IMR-90 (cell line): ENCODE results near the gene MAML2. TPM values are rescaled to one million over a fixed set of nuclear protein-coding genes. Genes with fewer than 3 reads are reported as not detected.

Experiments used
- ATAC-seq: fragments of 200-7000 bp; cut with Tn5 transposase; 2 replicates; pipeline ENCODE4 v1.9.1; 2020; ENCODE audit warnings: low read depth, mild to moderate bottlenecking, moderate library complexity
- BruUV-seq: library from RNA; stranded (reverse); fragments of 400-500 nt; replicated peaks from 2 replicates; lab custom pipeline; 2021; lab: Mats Ljungman, UMichigan
- CTCF ChIA-PET: fragments of 300-600 bp; formaldehyde crosslinking; extraction: SDS; loops from one replicate; lab custom pipeline; 2021; ENCODE audit warnings: antibody characterized with exemption; lab: Yijun Ruan, JAX
- POLR2A ChIA-PET: fragments of 300-600 bp; sonication (Branson Sonifier 250); formaldehyde crosslinking; loops from one replicate; lab custom pipeline; 2022; ENCODE audit warnings: antibody characterized with exemption; ENCODE audit not compliant: unreplicated experiment; lab: Charles Lee
- DNase-seq: peaks from one replicate; pipeline ENCODE4 v3.0.0; 2013
- H2AFZ ChIP-seq: replicated peaks from 2 replicates; pipeline ENCODE3; 2013; ENCODE audit warnings: low read length, mild to moderate bottlenecking; ENCODE audit not compliant: poor library complexity
- H2AK5ac ChIP-seq: 2 replicates; pipeline ENCODE4 v1.6.1; 2013; ENCODE audit warnings: low read depth, low read length, inconsistent platforms
- H2AK9ac ChIP-seq: replicated peaks from 2 replicates; pipeline ENCODE3; 2013; ENCODE audit warnings: mild to moderate bottlenecking, low read depth, low read length, moderate library complexity; ENCODE audit not compliant: poor library complexity
- H2BK120ac ChIP-seq: 2 replicates; pipeline ENCODE4 v1.6.1; 2013; ENCODE audit warnings: low read depth, low read length, inconsistent platforms
- H2BK15ac ChIP-seq: 3 replicates; pipeline ENCODE4 v1.6.1; 2013; ENCODE audit warnings: low read depth, low read length, inconsistent platforms
- H2BK20ac ChIP-seq: 2 replicates; pipeline ENCODE4 v1.6.1; 2013; ENCODE audit warnings: low read depth, mild to moderate bottlenecking, inconsistent platforms, low read length, moderate library complexity
- H2BK5ac ChIP-seq: 2 replicates; pipeline ENCODE4 v1.6.1; 2013; ENCODE audit warnings: mild to moderate bottlenecking, low read depth, low read length, inconsistent platforms; ENCODE audit not compliant: poor library complexity, severe bottlenecking
- H3K14ac ChIP-seq: replicated peaks from 2 replicates; pipeline ENCODE4 v1.6.1; 2013; ENCODE audit warnings: low read depth, low read length, inconsistent platforms
- H3K18ac ChIP-seq: 2 replicates; pipeline ENCODE4 v1.6.1; 2013; ENCODE audit warnings: low read depth, low read length, control low read depth
- H3K23ac ChIP-seq: 2 replicates; pipeline ENCODE4 v1.6.1; 2013; ENCODE audit warnings: low read depth, low read length, inconsistent platforms
- H3K27ac ChIP-seq: 2 replicates; pipeline ENCODE4 v1.5.1; 2013; ENCODE audit warnings: mild to moderate bottlenecking, control low read depth, low read length; ENCODE audit not compliant: insufficient read depth
- H3K27me3 ChIP-seq: 2 replicates; pipeline ENCODE4 v1.6.1; 2013; ENCODE audit warnings: low read length; ENCODE audit not compliant: control insufficient read depth, insufficient read depth
- H3K36me3 ChIP-seq: 2 replicates; pipeline ENCODE4 v1.6.1; 2013; ENCODE audit warnings: low read length, mixed read lengths; ENCODE audit not compliant: control insufficient read depth, insufficient read depth
- H3K4ac ChIP-seq: 2 replicates; pipeline ENCODE4 v1.6.1; 2013; ENCODE audit warnings: low read depth, low read length, inconsistent platforms
- H3K4me1 ChIP-seq: 2 replicates; pipeline ENCODE4 v1.6.1; 2013; ENCODE audit warnings: low read length, mixed read lengths; ENCODE audit not compliant: control insufficient read depth, insufficient read depth
- H3K4me2 ChIP-seq: 2 replicates; pipeline ENCODE4 v1.6.1; 2013; ENCODE audit warnings: low read depth, mild to moderate bottlenecking, control low read depth, low read length, moderate library complexity
- H3K4me3 ChIP-seq: 2 replicates; pipeline ENCODE4 v1.5.1; 2013; ENCODE audit warnings: low read depth, mild to moderate bottlenecking, control low read depth, low read length, moderate library complexity; ENCODE audit not compliant: insufficient read depth
- H3K56ac ChIP-seq: 2 replicates; pipeline ENCODE4 v1.6.1; 2013; ENCODE audit warnings: low read length, inconsistent platforms; ENCODE audit not compliant: insufficient read depth; ENCODE audit errors: extremely low read depth
- H3K79me1 ChIP-seq, 2 experiments: 2 replicates each; pipeline ENCODE4 v1.6.1; 2013; ENCODE audit warnings: low read length in 2 of 2, inconsistent platforms in 1 of 2, low read depth in 1 of 2
- H3K9ac ChIP-seq: 2 replicates; pipeline ENCODE4 v1.6.1; 2013; ENCODE audit warnings: low read depth, low read length, control low read depth
- H3K9me1 ChIP-seq: 2 replicates; pipeline ENCODE4 v1.6.1; 2013; ENCODE audit warnings: low read length, inconsistent platforms; ENCODE audit not compliant: insufficient read depth
- H3K9me3 ChIP-seq: 2 replicates; pipeline ENCODE4 v1.6.1; 2013; ENCODE audit warnings: low read length; ENCODE audit not compliant: control insufficient read depth, insufficient read depth
- H4K20me1 ChIP-seq: 2 replicates; pipeline ENCODE4 v1.6.1; 2013; ENCODE audit warnings: low read length, inconsistent platforms; ENCODE audit not compliant: insufficient read depth
- H4K5ac ChIP-seq: 2 replicates; pipeline ENCODE4 v1.6.1; 2013; ENCODE audit warnings: mild to moderate bottlenecking, low read depth, low read length, control low read depth
- H4K8ac ChIP-seq, 2 experiments: 2 replicates each; pipeline ENCODE4 v1.6.1; 2013; ENCODE audit warnings: low read depth in 2 of 2, low read length in 2 of 2, control low read depth in 1 of 2, inconsistent platforms in 1 of 2
- H4K91ac ChIP-seq: 2 replicates; pipeline ENCODE4 v1.6.1; 2013; ENCODE audit warnings: low read depth, low read length, inconsistent platforms; ENCODE audit not compliant: insufficient read depth
- BHLHE40 ChIP-seq: fragments of 150-350 bp; IDR thresholded peaks from 2 replicates; pipeline ENCODE4 v1.6.1; 2016; ENCODE audit warnings: mild to moderate bottlenecking, low read depth, low read length
- CHD1 ChIP-seq: IDR thresholded peaks from 2 replicates; pipeline ENCODE4 v1.6.1; 2012; ENCODE audit warnings: low read depth, low read length, improper control_type of control experiment
- CTCF ChIP-seq: conservative IDR thresholded peaks from 2 replicates; pipeline ENCODE4 v1.5.1; 2012; ENCODE audit warnings: mild to moderate bottlenecking, low read depth, low read length, improper control_type of control experiment
- ELK1 ChIP-seq: fragments of 150-350 bp; IDR thresholded peaks from 2 replicates; pipeline ENCODE4 v1.6.1; 2016; ENCODE audit warnings: low read depth, mild to moderate bottlenecking, low read length, moderate library complexity, borderline replicate concordance
- MXI1 ChIP-seq: IDR thresholded peaks from 2 replicates; pipeline ENCODE4 v1.6.1; 2012; ENCODE audit warnings: low read depth, mild to moderate bottlenecking, low read length, moderate library complexity, borderline replicate concordance
- NFE2L2 ChIP-seq: fragments of 150-350 bp; IDR thresholded peaks from 2 replicates; pipeline ENCODE4 v1.6.1; 2016; ENCODE audit warnings: low read depth, mild to moderate bottlenecking, low read length
- RAD21 ChIP-seq: IDR thresholded peaks from 2 replicates; pipeline ENCODE4 v1.6.1; 2012; ENCODE audit warnings: low read length, improper control_type of control experiment
- USF2 ChIP-seq: fragments of 150-350 bp; IDR thresholded peaks from 2 replicates; pipeline ENCODE4 v1.6.1; 2017; ENCODE audit warnings: mild to moderate bottlenecking, antibody characterized with exemption, low read length, low read depth
- WGBS, 2 experiments: methylation state at CpG; one replicate each; pipeline versions ENCODE4 v1.1.5 to v1.1.7; 2013; ENCODE audit warnings: missing lambda C conversion rate in 2 of 2; ENCODE audit not compliant: insufficient read length in 1 of 2; ENCODE audit errors: extremely low coverage in 2 of 2; 5-methylcytosine and 5-hydroxymethylcytosine counted together
- dilution Hi-C: fragments of 300-500 bp; cut with HindIII; formaldehyde crosslinking; loops from one replicate; pipeline ENCODE4 v1.14.3; 2018; ENCODE audit warnings: low sequenced_read_pairs; ENCODE audit not compliant: unreplicated experiment
- in situ Hi-C: fragments of 300-500 bp; cut with MboI; formaldehyde crosslinking; loops from 3 replicates; pipeline ENCODE4 v1.14.3; 2019; ENCODE audit warnings: low sequenced_read_pairs, inconsistent platforms, mixed read lengths
- intact Hi-C: fragments of 100-400 bp; cut with micrococcal nuclease; formaldehyde crosslinking; loops from 2 replicates; pipeline ENCODE4 v1.10.0; 2022
- polyA plus RNA-seq, 3 experiments: library from polyadenylated mRNA; depleted of rRNA; stranded (reverse); fragments of >200 nt; gene quantifications; 2 replicates each; pipeline ENCODE4 v1.2.3, GENCODE V29; 2012; ENCODE audit warnings: low replicate concordance in 1 of 3
- total RNA-seq: library from RNA; depleted of rRNA; stranded (reverse); fragments of >200 nt; gene quantifications from 2 replicates; pipeline ENCODE4 v1.2.3, GENCODE V29; 2012

MAML2 gene
- total and polyA plus RNA-seq, 2 of the 4 experiments (the other 2 are of a cell fraction): 15.0 to 19.5 TPM

GRCh38 chr11:96376796-96377195, 33.8 kb upstream of the MAML2 start:
- no peak overlapping the region for H2BK15ac ChIP-seq
- no peak overlapping the region for H2AK9ac ChIP-seq
- no peak overlapping the region for H2AFZ ChIP-seq
- H4K91ac ChIP-seq: no peak overlapping the region
- H3K4ac ChIP-seq: no peak overlapping the region
- no TSS peak for BruUV-seq
- intact Hi-C loops: no loop called here
- no peaks in the 10 kb centered on the region for H3K27me3 ChIP-seq
- no peak overlapping the region for H2AK5ac ChIP-seq
- H3K14ac ChIP-seq: no peak overlapping the region
- H3K79me1 ChIP-seq: peaks cover 0 to 4% of the 10 kb centered on the region in 2 experiments; a peak in 1 of 4 replicates
- no CpG with 5 or more reads among the region's 1 CpG for WGBS, 2 experiments
- no peak overlapping the region for H2BK20ac ChIP-seq
- no peak overlapping the region for H3K56ac ChIP-seq
- H3K18ac ChIP-seq: no peak overlapping the region
- TF ChIP-seq NFE2L2 (no peak), CHD1 (no peak), USF2 (no peak), ELK1 (no peak), CTCF (no peak), RAD21 (no peak), MXI1 (no peak), BHLHE40 (no peak)
- H4K5ac ChIP-seq: no peak overlapping the region
- H3K9me1 ChIP-seq: no peaks in the 10 kb centered on the region
- DNase-seq: no peak
- ATAC-seq: no peak
- H3K36me3 ChIP-seq: 0 out of 2 replicates have a peak, but pooled peaks cover 3% of the 10 kb centered on the region
- no peak overlapping the region for H2BK120ac ChIP-seq
- no peak overlapping the region for H3K4me2 ChIP-seq
- H3K9ac ChIP-seq: no peak overlapping the region
- H3K27ac ChIP-seq: no peak overlapping the region
- no peak overlapping the region for H3K23ac ChIP-seq
- CTCF ChIA-PET: no interaction called here
- no peak overlapping the region for H3K4me3 ChIP-seq
- dilution Hi-C loops: no loop called here
- no peak overlapping the region for H2BK5ac ChIP-seq
- no peaks in the 10 kb centered on the region for H4K20me1 ChIP-seq
- H4K8ac ChIP-seq: no peak overlapping the region
- POLR2A ChIA-PET: no interaction called here
- in situ Hi-C loops: no loop called here
- no peaks in the 10 kb centered on the region for H3K4me1 ChIP-seq
- no peaks in the 10 kb centered on the region for H3K9me3 ChIP-seq
